Measurements from ENCODE around the gene CDKAL1.
"Not testable (repeated sequence)": the region's sequence is repeated elsewhere in the genome, so short reads cannot be mapped to it uniquely, and the experiment has no call there.

CDKAL1 gene

GRCh38 chr6:20819774-20820400 lies 285.6 kb downstream of the CDKAL1 start:
- Histone ChIP-seq H3K27me3 (ENCODE audit: insufficient read depth, low read length, poor library complexity) (no peaks in the 10 kb centered on the region), H3K9me3 (ENCODE audit: insufficient read depth, low read length, severe bottlenecking) (no peaks in the 10 kb centered on the region), H3K4me3 (ENCODE audit: low read depth in 1 of 2, low read length in 2 of 2) (no peak overlapping the region), H3K27ac (ENCODE audit: low read length) (no peak overlapping the region), H3K4me2 (ENCODE audit: insufficient read depth, low read length) (no peak overlapping the region), H3K79me2 (ENCODE audit: insufficient read depth, low read length) (no peaks in the 10 kb centered on the region), H4K20me1 (ENCODE audit: insufficient read depth, low read length) (no peaks in the 10 kb centered on the region), H3K9ac (ENCODE audit: low read depth, low read length) (no peak overlapping the region), H3K36me3 (ENCODE audit: insufficient read depth, low read length) (peaks cover 5% of the 10 kb centered on the region; the same call in 1 of the 2 replicates), H3K4me1 (ENCODE audit: insufficient read depth, low read length) (no peaks in the 10 kb centered on the region), H2AFZ (ENCODE audit: low read depth, low read length) (no peak overlapping the region)
- DNase-seq (no peak), ATAC-seq (ENCODE audit: insufficient read depth, low read depth) (no peak)
- TF ChIP-seq EZH2 (IDR thresholded peaks at IDR 0.05; ENCODE audit: borderline replicate concordance, low read depth, low read length, severe bottlenecking) = no peak

- no peak overlapping the region for H3K4me2 ChIP-seq (ENCODE audit: insufficient read depth, low read length)
- H3K9me3 ChIP-seq (ENCODE audit: insufficient read depth, low read length, severe bottlenecking) = no peaks in the 10 kb centered on the region
- TF ChIP-seq CTCF (IDR thresholded peaks at IDR 0.05; ENCODE audit: borderline replicate concordance, extremely low read depth, low read length, poor library complexity, severe bottlenecking) (no peak), EZH2 (IDR thresholded peaks at IDR 0.05; ENCODE audit: borderline replicate concordance, low read depth, low read length, severe bottlenecking) (no peak)
- no peaks in the 10 kb centered on the region for H3K79me2 ChIP-seq (ENCODE audit: insufficient read depth, low read length)
- H3K27ac ChIP-seq (ENCODE audit: low read length) = no peak overlapping the region
- no peak for ATAC-seq (ENCODE audit: insufficient read depth, low read depth)
- no peaks in the 10 kb centered on the region for H3K4me1 ChIP-seq (ENCODE audit: insufficient read depth, low read length)
- H3K4me3 ChIP-seq (ENCODE audit: low read depth in 1 of 2, low read length in 2 of 2) = no peak overlapping the region
- no peak overlapping the region for H2AFZ ChIP-seq (ENCODE audit: low read depth, low read length)
- no peaks in the 10 kb centered on the region for H4K20me1 ChIP-seq (ENCODE audit: insufficient read depth, low read length)
- DNase-seq = no peak
- H3K27me3 ChIP-seq (ENCODE audit: insufficient read depth, low read length, poor library complexity) = no peaks in the 10 kb centered on the region
- no peak overlapping the region for H3K9ac ChIP-seq (ENCODE audit: low read depth, low read length)
- H3K36me3 ChIP-seq (ENCODE audit: insufficient read depth, low read length) = peaks cover 5% of the 10 kb centered on the region; the same call in 1 of the 2 replicates
Observed at GRCh38 chr6:20826378-20826777, 292.1 kb downstream of the CDKAL1 start.

- Histone ChIP-seq H3K9ac (ENCODE audit: low read depth, low read length) (no peak overlapping the region), H3K9me3 (ENCODE audit: insufficient read depth, low read length, severe bottlenecking) (no peaks in the 10 kb centered on the region), H3K4me3 (ENCODE audit: low read depth in 1 of 2, low read length in 2 of 2) (no peak overlapping the region), H4K20me1 (ENCODE audit: insufficient read depth, low read length) (no peaks in the 10 kb centered on the region), H3K4me2 (ENCODE audit: insufficient read depth, low read length) (no peak overlapping the region), H3K27me3 (ENCODE audit: insufficient read depth, low read length, poor library complexity) (no peaks in the 10 kb centered on the region), H2AFZ (ENCODE audit: low read depth, low read length) (no peak overlapping the region), H3K36me3 (ENCODE audit: insufficient read depth, low read length) (peaks cover 5% of the 10 kb centered on the region; the same call in 1 of the 2 replicates), H3K27ac (ENCODE audit: low read length) (no peak overlapping the region), H3K4me1 (ENCODE audit: insufficient read depth, low read length) (no peaks in the 10 kb centered on the region), H3K79me2 (ENCODE audit: insufficient read depth, low read length) (no peaks in the 10 kb centered on the region)
- TF ChIP-seq CTCF (IDR thresholded peaks at IDR 0.05; ENCODE audit: borderline replicate concordance, extremely low read depth, low read length, poor library complexity, severe bottlenecking) (no peak), EZH2 (IDR thresholded peaks at IDR 0.05; ENCODE audit: borderline replicate concordance, low read depth, low read length, severe bottlenecking) (no peak)
- ATAC-seq (ENCODE audit: insufficient read depth, low read depth) = no peak
- DNase-seq = no peak
Observed at GRCh38 chr6:20827798-20828197, 293.5 kb downstream of the CDKAL1 start.

GRCh38 chr6:20830576-20830975 lies 296.3 kb downstream of the CDKAL1 start:
- Histone ChIP-seq H3K9me3 (ENCODE audit: insufficient read depth, low read length, severe bottlenecking) (no peaks in the 10 kb centered on the region), H3K36me3 (ENCODE audit: insufficient read depth, low read length) (no peaks in the 10 kb centered on the region), H3K4me1 (ENCODE audit: insufficient read depth, low read length) (peaks cover 18% of the 10 kb centered on the region), H3K27me3 (ENCODE audit: insufficient read depth, low read length, poor library complexity) (no peaks in the 10 kb centered on the region), H3K9ac (ENCODE audit: low read depth, low read length) (no peak overlapping the region), H3K27ac (ENCODE audit: low read length) (no peak overlapping the region), H3K4me3 (ENCODE audit: low read depth in 1 of 2, low read length in 2 of 2) (no peak overlapping the region), H3K79me2 (ENCODE audit: insufficient read depth, low read length) (no peaks in the 10 kb centered on the region), H2AFZ (ENCODE audit: low read depth, low read length) (no peak overlapping the region), H4K20me1 (ENCODE audit: insufficient read depth, low read length) (no peaks in the 10 kb centered on the region), H3K4me2 (ENCODE audit: insufficient read depth, low read length) (no peak overlapping the region)
- no peak for ATAC-seq (ENCODE audit: insufficient read depth, low read depth)
- TF ChIP-seq EZH2 (IDR thresholded peaks at IDR 0.05; ENCODE audit: borderline replicate concordance, low read depth, low read length, severe bottlenecking) (no peak), CTCF (IDR thresholded peaks at IDR 0.05; ENCODE audit: borderline replicate concordance, extremely low read depth, low read length, poor library complexity, severe bottlenecking) (no peak)
- DNase-seq = no peak

- not testable (repeated sequence) for H3K9ac ChIP-seq (ENCODE audit: low read depth, low read length); H3K4me3 ChIP-seq (ENCODE audit: low read depth in 1 of 2, low read length in 2 of 2); ATAC-seq (ENCODE audit: insufficient read depth, low read depth); H3K27ac ChIP-seq (ENCODE audit: low read length); H4K20me1 ChIP-seq (ENCODE audit: insufficient read depth, low read length); DNase-seq; H3K27me3 ChIP-seq (ENCODE audit: insufficient read depth, low read length, poor library complexity); H3K36me3 ChIP-seq (ENCODE audit: insufficient read depth, low read length); H3K4me2 ChIP-seq (ENCODE audit: insufficient read depth, low read length); H2AFZ ChIP-seq (ENCODE audit: low read depth, low read length); H3K9me3 ChIP-seq (ENCODE audit: insufficient read depth, low read length, severe bottlenecking); H3K79me2 ChIP-seq (ENCODE audit: insufficient read depth, low read length)
- peaks cover 24% of the 10 kb centered on the region for H3K4me1 ChIP-seq (ENCODE audit: insufficient read depth, low read length)
Observed at GRCh38 chr6:20831251-20831650, 297.0 kb downstream of the CDKAL1 start.

Measured in DND-41 (cell line).